Measurements from ENCODE around the gene BRAF. TPM values are rescaled to one million over a fixed set of nuclear protein-coding genes. Genes with fewer than 3 reads are reported as not detected.
"Not testable (repeated sequence)": the region's sequence is repeated elsewhere in the genome, so short reads cannot be mapped to it uniquely, and the experiment has no call there.

BRAF gene
- polyA plus RNA-seq, 4 donors: 23.3 to 28.6 (median 26.1) TPM

GRCh38 chr7:140670343-140670935 is 254.3 kb downstream of the BRAF start:
- DNase-seq (ENCODE audit: low read depth in 4 of 4, low spot score in 3 of 4): no peak

GRCh38 chr7:140669862-140670261 is 254.9 kb downstream of the BRAF start:
- not testable (repeated sequence) for DNase-seq (ENCODE audit: low read depth in 4 of 4, low spot score in 3 of 4)

GRCh38 chr7:140669352-140669751 is 255.4 kb downstream of the BRAF start:
- no peak for DNase-seq (ENCODE audit: low read depth in 4 of 4, low spot score in 3 of 4)

Other genes starting within 250 kb of the BRAF start
- gene NDUFB2, start 228.2 kb downstream of the BRAF start, polyA plus RNA-seq (ENCODE audit: insufficient read length in 4 of 4): 100 to 1,000 TPM; 163 to 222 (median 182) TPM
- 10 to 100 TPM; 83.8 to 89.7 (median 87.3) TPM for gene MRPS33, start 90.0 kb upstream of the BRAF start, polyA plus RNA-seq (ENCODE audit: insufficient read length in 4 of 4)
- gene TMEM178B, start 149.1 kb upstream of the BRAF start, polyA plus RNA-seq (ENCODE audit: insufficient read length in 4 of 4): under 1 TPM; 0.19 to 0.56 (median 0.40) TPM

Measured in right renal pelvis (tissue), 4 donors.